Iris pigment epithelial cell (primary cell): Measurements from ENCODE around the gene AFG3L2.

Experiments used
- DNase-seq: peaks from one replicate; pipeline ENCODE4 v3.0.0-alpha.2; 2011; ENCODE audit warnings: low read depth

AFG3L2 gene

GRCh38 chr18:12304351-12305210 is 72.4 kb downstream of the AFG3L2 start:
- DNase-seq, result peak; percentile 69

GRCh38 chr18:12302391-12303147 is 74.5 kb downstream of the AFG3L2 start:
- DNase-seq, result no peak

DNA sequence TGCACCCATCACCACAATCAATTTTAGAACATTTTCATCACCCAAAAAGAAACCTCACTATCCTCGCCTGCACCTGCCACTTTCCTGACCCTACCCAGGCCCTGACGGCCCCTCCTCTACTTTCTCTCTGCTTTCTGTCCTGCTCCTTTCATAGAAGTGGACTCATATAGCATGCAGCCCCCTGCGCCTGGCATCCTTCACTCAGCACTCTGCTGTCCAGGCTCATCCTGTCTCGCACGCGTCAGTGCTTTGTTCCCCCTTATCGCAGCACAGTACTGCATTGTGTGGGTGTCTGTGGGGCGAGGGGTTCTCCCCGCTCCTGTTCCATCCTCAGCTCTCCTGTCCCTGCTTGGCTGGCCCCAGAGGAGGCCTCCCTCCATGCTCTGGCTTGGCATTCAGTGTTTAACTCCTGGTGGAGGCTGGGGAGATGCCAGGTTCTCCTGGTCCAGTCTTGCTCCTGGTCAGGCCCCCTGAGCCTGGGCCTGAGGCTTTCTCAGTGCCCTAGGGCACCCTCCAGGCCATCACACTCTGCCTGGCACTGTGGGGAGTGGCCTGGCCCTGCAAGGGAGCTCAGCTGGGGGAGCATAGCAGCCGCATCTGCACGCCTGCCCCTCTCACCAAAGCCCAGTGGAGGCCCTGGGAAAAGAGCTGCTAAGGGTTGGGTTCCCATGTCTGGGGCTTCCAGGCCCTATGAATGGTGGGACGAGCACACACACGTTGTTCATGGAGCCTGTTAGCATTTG is 75.6 kb downstream of the AFG3L2 start:
- DNase-seq, result no peak

DNA sequence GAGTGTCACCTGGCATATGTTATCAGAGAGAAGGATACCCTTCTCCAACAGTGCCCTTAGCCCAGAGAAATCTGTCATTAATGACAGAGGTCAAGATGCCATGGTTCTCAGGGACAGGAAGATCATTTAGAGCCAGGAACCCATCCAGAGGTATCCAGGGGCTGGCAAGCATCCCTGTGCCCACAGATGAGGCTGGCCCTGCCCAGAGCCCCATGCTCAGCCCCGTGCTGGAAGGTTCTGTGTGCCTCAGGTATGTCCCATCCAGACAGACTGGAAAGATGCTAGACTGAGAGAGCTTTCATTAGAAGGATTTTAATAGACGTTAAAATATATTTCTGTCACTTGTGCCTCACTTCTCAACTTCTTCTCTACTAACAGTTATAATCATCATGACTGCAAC is 77.2 kb downstream of the AFG3L2 start:
- DNase-seq, result no peak

- DNase-seq, result no peak
Measured at GRCh38 chr18:12296457-12296856, 80.6 kb downstream of the AFG3L2 start.

DNA sequence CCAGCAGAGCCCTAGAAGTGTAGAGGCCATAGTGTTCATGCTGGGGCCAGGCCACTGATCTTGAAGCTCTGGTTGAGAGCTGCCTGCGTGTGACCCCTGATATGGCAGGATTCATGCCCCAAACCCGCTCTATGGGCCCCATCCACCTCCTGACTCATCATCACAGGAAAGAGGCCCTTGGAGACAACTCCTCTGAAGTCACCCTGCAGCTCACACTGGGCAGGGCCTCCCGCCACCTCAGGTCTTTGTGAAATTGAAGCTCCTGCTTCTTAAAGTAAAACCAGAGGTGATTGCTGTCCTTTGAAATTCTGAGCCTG is 81.0 kb downstream of the AFG3L2 start:
- DNase-seq, result peak; percentile 49

DNA sequence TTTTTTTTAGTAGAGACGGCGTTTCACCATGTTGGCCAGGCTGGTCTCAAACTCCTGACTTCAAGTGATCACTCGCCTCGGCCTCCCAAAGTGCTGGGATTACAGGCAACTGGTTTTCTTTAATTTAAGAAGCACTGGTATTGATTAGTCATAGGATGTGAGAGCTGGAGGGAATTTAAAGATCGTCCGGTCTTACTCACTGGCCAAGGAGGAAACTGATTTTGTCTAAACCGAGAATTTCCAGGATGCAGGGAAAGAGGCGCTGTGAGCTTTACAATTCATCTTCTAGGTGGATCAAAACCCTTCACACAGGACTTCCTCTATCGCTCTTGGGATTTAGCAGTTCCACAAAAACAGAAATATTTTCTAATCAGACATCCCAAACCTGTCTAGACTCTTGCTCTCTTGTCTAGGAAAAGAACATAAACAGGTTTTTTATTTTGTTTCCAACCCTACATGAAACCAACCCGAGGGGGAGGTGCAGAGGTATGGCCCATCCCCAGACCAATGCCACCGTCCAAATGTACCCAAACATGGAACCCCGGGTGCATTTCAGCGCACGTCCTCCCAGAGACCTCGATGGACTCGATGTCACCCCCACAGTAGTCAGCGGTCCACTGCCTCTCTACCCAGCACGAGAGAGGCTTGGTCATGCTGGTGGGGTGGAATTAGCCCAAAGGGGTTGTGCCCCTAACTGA is 81.5 kb downstream of the AFG3L2 start:
- peak; percentile 66 for DNase-seq

DNA sequence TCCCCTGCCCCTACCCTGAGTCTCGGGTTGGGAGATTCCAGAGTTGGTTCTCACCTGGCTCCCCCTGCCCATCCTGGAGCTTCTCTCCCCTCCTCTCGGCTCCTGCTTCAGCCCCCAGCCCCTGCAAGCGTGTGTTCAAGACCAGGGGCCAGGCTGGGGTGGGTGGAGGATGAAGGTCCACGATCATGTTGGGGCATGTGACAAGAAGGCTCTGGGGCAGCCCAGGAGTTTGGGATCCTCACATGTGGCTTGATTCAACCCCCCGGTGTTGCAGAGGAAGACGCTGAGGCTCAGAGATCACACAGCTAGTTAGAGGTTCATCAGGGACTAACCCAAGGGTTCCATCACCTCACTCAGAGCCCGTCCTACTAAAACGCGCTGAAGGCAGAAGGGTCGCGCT is 83.2 kb downstream of the AFG3L2 start:
- no peak for DNase-seq

GRCh38 chr18:12291690-12292089 is 85.3 kb downstream of the AFG3L2 start:
- no peak for DNase-seq

GRCh38 chr18:12291161-12291560 is 85.9 kb downstream of the AFG3L2 start:
- no peak for DNase-seq

GRCh38 chr18:12290086-12290485 is 86.9 kb downstream of the AFG3L2 start:
- DNase-seq, result no peak

DNA sequence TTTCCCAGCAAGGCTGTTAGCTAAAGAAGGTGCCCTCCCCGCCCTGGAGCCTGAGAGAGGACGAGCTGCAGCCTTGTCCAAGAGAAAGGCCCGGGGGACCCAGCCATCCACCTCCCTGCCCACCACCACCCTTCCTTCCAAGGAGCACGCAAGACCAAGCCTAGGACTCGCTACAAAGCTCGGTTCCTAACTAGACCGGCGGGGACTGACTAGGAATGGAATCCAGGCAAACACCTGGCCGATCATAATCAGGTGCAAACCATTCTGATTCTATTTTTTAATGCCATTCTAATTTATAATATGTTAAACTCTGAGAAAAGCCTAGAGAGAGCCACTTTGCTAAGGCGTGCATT is 88.6 kb downstream of the AFG3L2 start:
- DNase-seq, result no peak

GRCh38 chr18:12287684-12288402 is 89.2 kb downstream of the AFG3L2 start:
- DNase-seq, result peak; percentile 94

- no peak for DNase-seq
Measured at GRCh38 chr18:12287131-12287681, 89.8 kb downstream of the AFG3L2 start.

DNA sequence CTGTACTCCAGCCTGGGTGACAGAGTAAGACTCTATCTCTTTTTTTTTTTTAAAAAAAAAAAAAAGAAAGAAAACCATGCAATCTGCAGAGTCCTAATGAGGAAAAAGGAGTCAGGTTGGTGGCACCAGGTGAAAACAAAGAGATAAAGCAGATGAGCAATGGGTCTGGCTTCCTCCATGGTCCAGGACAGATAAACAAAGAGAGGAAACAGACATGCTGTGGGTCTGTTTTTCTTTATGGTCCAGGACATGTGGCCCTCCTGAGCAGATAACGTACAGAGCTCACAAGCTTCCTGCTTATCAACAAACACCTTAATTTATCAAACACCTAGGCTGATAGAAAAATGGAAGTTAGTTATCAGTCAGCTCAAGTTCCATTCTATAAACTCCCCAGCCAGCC is 93.4 kb downstream of the AFG3L2 start:
- no peak for DNase-seq

GRCh38 chr18:12283256-12283655 is 93.8 kb downstream of the AFG3L2 start:
- DNase-seq, result peak; percentile 48

GRCh38 chr18:12282442-12283039 is 94.5 kb downstream of the AFG3L2 start:
- peak; percentile 94 for DNase-seq

GRCh38 chr18:12281861-12282260 is 95.2 kb downstream of the AFG3L2 start:
- DNase-seq, result no peak

- DNase-seq, result no peak
Measured at GRCh38 chr18:12279781-12280531, 97.1 kb downstream of the AFG3L2 start.
